ENCODE measurements around the gene GET4. TPM values are rescaled to one million over a fixed set of nuclear protein-coding genes. Genes with fewer than 3 reads are reported as not detected.

The GET4 gene
- total RNA-seq, 6 experiments from 2014 or later: 21.3 to 26.3 (median 25.5) TPM

DNA sequence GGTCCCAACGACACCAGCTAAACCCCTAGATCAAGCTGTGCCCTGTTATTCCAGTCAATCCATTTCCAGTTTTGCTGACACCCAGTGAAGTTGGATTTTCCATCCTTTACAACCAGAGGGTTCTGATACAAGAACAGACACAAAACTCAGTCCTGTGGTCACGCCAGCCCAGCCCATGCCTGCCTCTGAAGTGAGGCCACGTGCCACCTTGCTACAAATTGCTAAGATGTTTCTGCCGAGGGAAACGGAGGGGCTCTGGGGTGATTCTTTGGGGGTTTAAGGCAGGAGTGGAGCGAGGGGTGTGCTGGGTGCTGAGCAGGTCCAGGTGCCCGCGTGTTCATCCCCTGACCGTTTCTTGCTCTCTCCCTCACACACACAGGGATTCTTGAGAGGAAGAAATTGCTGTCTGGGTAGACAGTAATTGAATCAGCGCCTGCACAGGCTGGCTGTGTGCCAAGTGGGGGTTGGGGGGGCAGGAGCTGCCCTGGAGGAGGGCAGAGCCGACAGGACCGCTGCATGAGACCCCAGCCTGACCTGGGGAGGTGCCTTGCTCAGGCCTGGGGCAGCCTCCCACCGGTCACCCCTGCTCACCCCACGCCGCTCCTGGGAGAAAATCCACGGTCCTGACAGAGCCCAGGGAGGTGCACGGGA, 40.1 kb downstream of the GET4 start:
- Mint-ChIP-seq H3K36me3 (ENCODE audit: low read depth) (no peaks in the 10 kb centered on the region), H3K27me3 (ENCODE audit: insufficient read depth) (peaks cover 3% of the 10 kb centered on the region), H3K27ac (no peak overlapping the region), H3K4me1 (ENCODE audit: low read depth) (no peaks in the 10 kb centered on the region), H3K4me3 (no peak overlapping the region), H3K9me3 (no peaks in the 10 kb centered on the region)
- TF ChIP-seq, protein P1, sequence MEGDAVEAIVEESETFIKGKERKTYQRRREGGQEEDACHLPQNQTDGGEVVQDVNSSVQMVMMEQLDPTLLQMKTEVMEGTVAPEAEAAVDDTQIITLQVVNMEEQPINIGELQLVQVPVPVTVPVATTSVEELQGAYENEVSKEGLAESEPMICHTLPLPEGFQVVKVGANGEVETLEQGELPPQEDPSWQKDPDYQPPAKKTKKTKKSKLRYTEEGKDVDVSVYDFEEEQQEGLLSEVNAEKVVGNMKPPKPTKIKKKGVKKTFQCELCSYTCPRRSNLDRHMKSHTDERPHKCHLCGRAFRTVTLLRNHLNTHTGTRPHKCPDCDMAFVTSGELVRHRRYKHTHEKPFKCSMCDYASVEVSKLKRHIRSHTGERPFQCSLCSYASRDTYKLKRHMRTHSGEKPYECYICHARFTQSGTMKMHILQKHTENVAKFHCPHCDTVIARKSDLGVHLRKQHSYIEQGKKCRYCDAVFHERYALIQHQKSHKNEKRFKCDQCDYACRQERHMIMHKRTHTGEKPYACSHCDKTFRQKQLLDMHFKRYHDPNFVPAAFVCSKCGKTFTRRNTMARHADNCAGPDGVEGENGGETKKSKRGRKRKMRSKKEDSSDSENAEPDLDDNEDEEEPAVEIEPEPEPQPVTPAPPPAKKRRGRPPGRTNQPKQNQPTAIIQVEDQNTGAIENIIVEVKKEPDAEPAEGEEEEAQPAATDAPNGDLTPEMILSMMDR (IDR thresholded peaks at IDR 0.05): no peak
- no peak for DNase-seq

DNA sequence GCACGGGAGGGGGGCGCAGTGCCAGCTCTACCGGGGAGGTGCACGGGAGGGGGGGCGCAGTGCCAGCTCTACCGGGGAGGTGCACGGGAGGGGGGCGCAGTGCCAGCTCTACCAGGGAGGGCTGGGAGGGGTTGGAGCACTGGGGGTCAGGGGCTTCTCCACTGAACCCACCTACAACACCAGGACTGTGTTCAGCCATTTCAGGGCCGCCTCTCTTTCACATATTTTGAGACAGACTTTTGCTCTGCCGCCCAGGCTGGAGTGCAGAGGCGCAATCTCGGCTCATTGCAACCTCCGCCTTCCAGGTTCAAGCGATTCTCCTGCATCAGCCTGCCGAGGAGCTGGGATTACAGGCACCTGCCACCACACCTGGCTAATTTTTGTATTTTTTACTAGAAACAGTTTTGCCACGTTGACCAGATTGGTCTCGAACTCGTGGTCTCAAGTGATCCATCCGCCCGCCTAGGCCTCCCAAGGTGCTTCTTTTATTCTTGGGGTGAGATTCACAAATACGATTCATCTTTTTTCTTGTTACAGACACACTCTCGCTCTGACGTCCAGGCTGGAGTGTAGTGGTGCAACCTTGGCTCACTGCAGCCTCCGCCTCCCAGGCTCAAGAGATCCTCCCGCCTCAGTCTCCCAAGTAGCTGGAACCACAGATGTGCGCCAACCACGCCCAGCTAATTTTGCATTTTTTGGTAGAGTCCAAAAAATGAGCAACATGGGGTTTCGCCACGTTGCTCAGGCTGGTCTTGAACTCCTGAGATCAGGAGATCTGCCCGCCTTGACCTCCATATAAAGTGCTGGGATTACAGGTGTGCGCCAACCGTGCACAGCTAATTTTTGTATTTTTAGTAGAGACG, 41.1 kb downstream of the GET4 start:
- no peaks in the 10 kb centered on the region for H3K36me3 Mint-ChIP-seq (ENCODE audit: low read depth)

DNA sequence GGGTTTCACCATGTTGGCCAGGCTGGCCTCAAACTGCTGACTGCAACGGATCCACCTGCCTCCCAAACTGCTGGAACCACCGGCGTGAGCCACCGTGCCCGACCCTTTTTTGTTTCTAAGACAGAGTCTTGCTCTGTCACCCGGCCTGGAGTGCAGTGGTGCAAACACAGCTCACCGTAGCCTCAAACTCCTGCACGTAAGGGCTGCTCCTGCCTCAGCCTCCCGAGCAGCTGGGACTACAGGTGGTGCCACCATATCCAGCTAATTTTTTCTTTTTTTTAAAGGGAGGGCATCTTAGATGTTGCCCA, 41.7 kb downstream of the GET4 start:
- Mint-ChIP-seq H3K4me3 (no peak overlapping the region), H3K36me3 (ENCODE audit: low read depth) (no peaks in the 10 kb centered on the region), H3K4me1 (ENCODE audit: low read depth) (no peaks in the 10 kb centered on the region), H3K27ac (no peak overlapping the region), H3K9me3 (no peaks in the 10 kb centered on the region), H3K27me3 (ENCODE audit: insufficient read depth) (peaks cover 3% of the 10 kb centered on the region)
- no peak for DNase-seq
- TF ChIP-seq, protein P1 (IDR thresholded peaks at IDR 0.05): no peak

More for the DNA sequence above, 41.1 kb downstream of the GET4 start:
- Mint-ChIP-seq H3K4me1 (ENCODE audit: low read depth) (no peaks in the 10 kb centered on the region), H3K27me3 (ENCODE audit: insufficient read depth) (peaks cover 3% of the 10 kb centered on the region), H3K9me3 (no peaks in the 10 kb centered on the region), H3K4me3 (no peak overlapping the region), H3K27ac (no peak overlapping the region)
- no peak for DNase-seq
- TF ChIP-seq, protein P1 (IDR thresholded peaks at IDR 0.05): no peak

DNA sequence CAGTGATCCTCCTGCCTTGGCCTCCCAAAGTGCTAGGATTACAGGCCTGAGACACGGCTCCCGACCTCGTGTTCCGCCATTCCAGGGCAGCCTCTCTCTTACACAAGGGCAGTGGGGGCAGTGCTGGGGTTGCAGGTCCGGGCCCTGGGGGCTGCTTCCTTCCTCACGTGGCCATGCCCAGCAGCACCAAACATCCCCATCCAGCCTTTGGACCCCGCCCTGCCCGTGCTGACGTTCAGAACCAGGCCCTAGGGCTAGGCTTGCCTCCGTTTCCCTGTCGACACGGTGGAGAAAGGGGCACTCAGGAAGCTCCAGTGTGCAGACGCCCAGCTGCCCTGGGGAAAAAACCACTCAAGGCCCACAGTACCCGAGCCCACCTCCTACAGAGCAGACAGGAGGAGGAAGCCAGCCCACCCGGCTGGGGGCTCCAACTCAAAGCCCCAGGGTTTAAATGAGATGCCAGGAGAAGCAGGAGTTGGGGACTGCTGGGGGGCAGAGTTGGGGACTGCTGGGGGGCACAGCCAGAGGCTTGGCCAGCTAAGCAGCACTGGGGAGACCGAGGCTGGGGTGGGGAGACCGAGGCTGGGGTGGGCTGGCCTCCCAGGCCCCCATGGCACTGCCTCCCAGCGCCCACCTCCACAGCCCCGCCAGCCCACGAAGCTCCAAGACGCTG, 42.2 kb downstream of the GET4 start:
- H3K36me3 Mint-ChIP-seq (ENCODE audit: low read depth): no peaks in the 10 kb centered on the region
- DNase-seq: no peak
- no peaks in the 10 kb centered on the region for H3K4me1 Mint-ChIP-seq (ENCODE audit: low read depth)
- H3K4me3 Mint-ChIP-seq: no peak overlapping the region
- H3K27ac Mint-ChIP-seq: no peak overlapping the region
- no peaks in the 10 kb centered on the region for H3K9me3 Mint-ChIP-seq
- H3K27me3 Mint-ChIP-seq (ENCODE audit: insufficient read depth): peaks cover 3% of the 10 kb centered on the region
- TF ChIP-seq, protein P1 (IDR thresholded peaks at IDR 0.05): no peak

DNA sequence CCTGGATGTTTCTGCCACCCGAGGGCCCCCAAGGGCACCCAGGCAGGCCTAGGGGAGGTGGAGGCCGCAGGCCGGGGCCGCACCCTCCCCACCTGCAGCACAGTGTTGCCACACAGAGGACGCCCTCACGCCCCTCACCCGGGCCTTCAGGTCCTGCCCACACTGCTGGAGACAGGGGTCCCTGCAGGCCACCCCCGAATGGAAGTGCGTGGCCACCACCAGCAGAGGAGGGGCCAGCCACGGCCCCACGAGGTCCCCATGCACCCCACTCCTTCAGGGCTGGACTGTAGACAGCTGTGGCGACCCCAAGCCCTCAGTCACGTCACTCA, 42.7 kb downstream of the GET4 start:
- Mint-ChIP-seq H3K36me3 (ENCODE audit: low read depth) (no peaks in the 10 kb centered on the region), H3K27ac (no peak overlapping the region), H3K9me3 (no peaks in the 10 kb centered on the region), H3K4me3 (no peak overlapping the region), H3K4me1 (ENCODE audit: low read depth) (no peaks in the 10 kb centered on the region), H3K27me3 (ENCODE audit: insufficient read depth) (peaks cover 3% of the 10 kb centered on the region)
- TF ChIP-seq, protein P1 (IDR thresholded peaks at IDR 0.05): no peak
- DNase-seq: no peak

All from HFFc6 (cell line).